A549 (cell line): ENCODE data around the gene SASS6.

Source experiments
- CEBPB ChIP-seq, 2 experiments: fragments of >200 bp in 1 of 2; sonication (Bioruptor Twin) in 1 of 2; formaldehyde crosslinking in 1 of 2; IDR thresholded peaks; 2 replicates each; pipeline ENCODE4 v1.6.1; 2012 to 2016
- CTCF ChIP-seq: fragments of >200 bp; sonication (Bioruptor Twin); formaldehyde crosslinking; IDR thresholded peaks from 3 replicates; pipeline ENCODE4 v1.5.1; 2016
- EP300 ChIP-seq, 2 experiments: fragments of >200 bp; sonication (Bioruptor Twin); formaldehyde crosslinking; IDR thresholded peaks; 2 replicates in 1 of 2; 3 replicates in 1 of 2; pipeline ENCODE4 v1.6.1; 2016 to 2017
- HOXB5 ChIP-seq: fragments of 250-450 bp; sonication (Bioruptor Pico); IDR thresholded peaks from 2 replicates; pipeline ENCODE4 v1.5.0; 2020; ENCODE audit warnings: mild to moderate bottlenecking, moderate library complexity
- KDM5A ChIP-seq: fragments of 200-600 bp; sonication (generic); IDR thresholded peaks from 2 replicates; pipeline ENCODE4 v1.6.1; 2016; ENCODE audit warnings: antibody characterized with exemption, mild to moderate bottlenecking
- POLR2A ChIP-seq: IDR thresholded peaks from 2 replicates; pipeline ENCODE4 v1.6.1; 2012; ENCODE audit warnings: mild to moderate bottlenecking, low read length
- USF2 ChIP-seq: fragments of 450-650 bp; IDR thresholded peaks from 2 replicates; pipeline ENCODE4 v1.6.1; 2014; ENCODE audit warnings: antibody characterized with exemption
- ZFP36 ChIP-seq: fragments of 450-650 bp; IDR thresholded peaks from 2 replicates; pipeline ENCODE4 v1.6.1; 2014; ENCODE audit warnings: borderline replicate concordance; ENCODE audit not compliant: partially characterized antibody

- TF ChIP-seq ZFP36: no peak
- no peak for TF ChIP-seq KDM5A
- no peak for TF ChIP-seq POLR2A
- TF ChIP-seq CTCF: no peak
- no peak for TF ChIP-seq HOXB5 (CRISPR knock-in tag)
- no peak for TF ChIP-seq CEBPB (IDR thresholded peaks at IDR 0.05)
- no peak for TF ChIP-seq USF2
- no peak for TF ChIP-seq EP300 (IDR thresholded peaks at IDR 0.05)
Observed at GRCh38 chr1:100177295-100178041, 44.7 kb upstream of the SASS6 start.
